Measurements from ENCODE around the gene HIF3A.
"Not testable (repeated sequence)": the region's sequence is repeated elsewhere in the genome, so short reads cannot be mapped to it uniquely, and the experiment has no call there.

Gene HIF3A

DNA sequence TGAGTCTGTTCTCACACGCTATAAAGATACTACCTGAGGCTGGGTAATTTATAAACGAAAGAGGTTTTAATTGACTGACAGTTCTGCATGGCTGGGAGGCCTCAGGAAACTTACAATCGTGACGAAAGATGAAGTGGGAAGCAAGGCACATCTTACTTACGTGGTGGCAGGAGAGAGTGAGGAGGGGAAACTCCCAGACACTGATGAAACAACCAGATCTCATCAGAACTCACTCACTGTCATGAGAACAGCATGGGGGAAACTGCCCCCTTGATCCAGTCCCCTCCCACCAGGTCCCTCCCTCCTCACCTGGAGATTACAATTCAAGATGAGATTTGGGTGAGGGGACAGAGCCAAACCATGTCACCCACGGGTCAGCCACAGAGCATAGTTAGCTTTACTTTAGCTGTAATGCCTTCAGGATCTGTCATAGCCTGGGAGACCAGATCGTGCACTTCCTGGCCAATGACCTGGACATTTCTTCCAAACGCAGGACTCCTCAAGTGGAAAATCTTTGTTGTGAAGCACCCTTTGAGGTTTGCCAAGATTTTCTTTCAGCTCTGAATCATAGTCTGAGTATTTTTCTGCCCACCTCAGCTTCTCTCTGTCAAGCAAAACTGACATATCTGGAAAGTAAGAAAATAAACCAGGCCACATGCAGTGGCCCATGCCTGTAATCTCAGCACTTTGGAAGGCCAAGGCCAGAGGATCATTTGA lies 25.2 kb upstream of the HIF3A start:
- H3K27me3 ChIP-seq (ENCODE audit: control insufficient read depth, insufficient read depth, low read length) = no peaks in the 10 kb centered on the region
- H3K27ac ChIP-seq (ENCODE audit: low read depth, low read length) = no peak overlapping the region

DNA sequence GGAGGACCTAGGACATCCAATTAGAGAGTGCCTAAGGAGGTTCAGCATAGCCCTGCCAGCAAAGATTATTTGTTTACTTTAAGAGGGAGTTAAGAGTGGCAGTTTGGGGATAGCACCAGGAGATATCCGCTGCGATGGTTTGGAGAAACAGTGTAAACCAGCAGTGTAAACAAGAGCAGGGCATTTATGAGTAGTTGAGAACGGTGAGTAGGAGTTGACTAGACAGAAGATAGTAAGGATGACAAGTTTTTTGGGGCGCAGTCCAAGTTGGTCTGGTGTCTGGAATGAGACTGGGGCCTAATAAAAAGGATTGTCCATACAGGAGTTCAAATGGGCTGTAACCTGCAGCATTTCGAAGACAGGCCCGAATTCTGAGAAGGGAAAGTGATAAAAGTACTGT lies 22.9 kb upstream of the HIF3A start:
- not testable (repeated sequence) for H3K4me1 ChIP-seq (ENCODE audit: control insufficient read depth, insufficient read depth, low read length); H3K4me3 ChIP-seq (ENCODE audit: low read length); H3K27ac ChIP-seq (ENCODE audit: low read depth, low read length); H3K9ac ChIP-seq (ENCODE audit: low read length); H3K36me3 ChIP-seq (ENCODE audit: control insufficient read depth, insufficient read depth, low read length); H3K27me3 ChIP-seq (ENCODE audit: control insufficient read depth, insufficient read depth, low read length)

More for the DNA sequence above, 25.2 kb upstream of the HIF3A start:
- Histone ChIP-seq H3K4me3 (ENCODE audit: low read length) (no peak overlapping the region), H3K9ac (ENCODE audit: low read length) (no peak overlapping the region), H3K4me1 (ENCODE audit: control insufficient read depth, insufficient read depth, low read length) (no peaks in the 10 kb centered on the region), H3K36me3 (ENCODE audit: control insufficient read depth, insufficient read depth, low read length) (no peaks in the 10 kb centered on the region)

DNA sequence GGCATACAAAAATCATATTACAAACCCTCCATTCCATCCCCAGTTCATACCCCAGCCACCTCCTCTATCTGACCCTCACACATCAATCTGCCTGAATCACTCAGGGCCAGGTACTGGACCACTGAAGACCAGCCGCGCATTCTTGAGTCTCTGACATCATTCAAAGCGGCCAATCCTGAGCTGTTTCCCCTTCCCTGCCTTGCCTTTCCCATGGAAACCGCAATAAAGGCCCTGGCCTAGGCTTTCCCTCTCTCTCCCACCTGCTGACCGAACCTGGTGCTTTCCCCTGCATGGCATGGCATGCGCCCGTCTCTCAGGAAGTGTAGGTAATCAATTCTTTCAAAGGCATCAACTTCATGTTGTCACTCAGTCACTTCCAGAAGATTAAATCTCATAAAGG lies 17.7 kb upstream of the HIF3A start:
- Histone ChIP-seq H3K27ac (ENCODE audit: low read depth, low read length) (no peak overlapping the region), H3K27me3 (ENCODE audit: control insufficient read depth, insufficient read depth, low read length) (no peaks in the 10 kb centered on the region), H3K36me3 (ENCODE audit: control insufficient read depth, insufficient read depth, low read length) (no peaks in the 10 kb centered on the region), H3K4me1 (ENCODE audit: control insufficient read depth, insufficient read depth, low read length) (no peaks in the 10 kb centered on the region), H3K9ac (ENCODE audit: low read length) (no peak overlapping the region), H3K4me3 (ENCODE audit: low read length) (no peak overlapping the region)

DNA sequence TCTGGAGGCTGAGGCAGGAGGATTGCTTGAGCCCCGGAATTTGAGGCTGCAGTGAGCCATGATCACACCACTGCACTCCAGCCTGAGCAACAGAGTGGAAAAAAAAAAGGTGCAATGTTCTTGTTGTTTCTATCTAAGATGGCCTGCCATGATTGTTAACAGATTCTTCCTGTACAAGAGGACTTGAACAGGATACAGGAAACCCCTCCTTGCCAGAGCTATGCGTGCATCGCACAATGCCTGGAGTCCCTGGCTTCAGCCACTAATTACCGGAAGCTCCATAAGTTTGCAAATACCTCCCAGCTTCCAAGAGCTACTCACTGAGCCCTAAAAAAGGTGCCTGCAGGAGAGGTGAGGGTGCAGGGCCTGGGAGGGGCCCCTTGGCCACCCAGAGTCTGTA lies 13.1 kb upstream of the HIF3A start:
- Histone ChIP-seq H3K36me3 (ENCODE audit: control insufficient read depth, insufficient read depth, low read length) (no peaks in the 10 kb centered on the region), H3K9ac (ENCODE audit: low read length) (no peak overlapping the region), H3K27me3 (ENCODE audit: control insufficient read depth, insufficient read depth, low read length) (no peaks in the 10 kb centered on the region), H3K4me3 (ENCODE audit: low read length) (no peak overlapping the region), H3K27ac (ENCODE audit: low read depth, low read length) (no peak overlapping the region), H3K4me1 (ENCODE audit: control insufficient read depth, insufficient read depth, low read length) (no peaks in the 10 kb centered on the region)

DNA sequence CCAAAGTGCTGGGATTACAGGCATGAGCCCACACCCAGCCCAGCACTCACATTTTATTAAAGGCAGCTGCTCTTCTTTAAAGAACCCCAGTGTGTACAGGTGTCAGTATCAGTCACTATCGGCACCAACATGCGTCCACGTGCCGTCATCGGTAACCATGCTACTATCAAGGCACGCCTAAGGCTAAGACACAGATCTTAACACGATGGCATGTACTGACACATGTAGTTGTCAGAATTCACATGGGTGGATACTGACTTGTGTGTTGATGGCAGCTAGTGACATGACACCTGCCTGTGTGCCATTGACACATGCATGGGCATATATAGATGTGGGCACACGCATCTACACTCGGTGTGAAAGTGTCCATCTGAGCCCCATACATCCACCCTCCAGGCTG lies 12.2 kb upstream of the HIF3A start:
- H3K9ac ChIP-seq (ENCODE audit: low read length) = no peak overlapping the region
- H3K27me3 ChIP-seq (ENCODE audit: control insufficient read depth, insufficient read depth, low read length) = no peaks in the 10 kb centered on the region
- H3K36me3 ChIP-seq (ENCODE audit: control insufficient read depth, insufficient read depth, low read length) = no peaks in the 10 kb centered on the region
- no peaks in the 10 kb centered on the region for H3K4me1 ChIP-seq (ENCODE audit: control insufficient read depth, insufficient read depth, low read length)
- no peak overlapping the region for H3K4me3 ChIP-seq (ENCODE audit: low read length)
- H3K27ac ChIP-seq (ENCODE audit: low read depth, low read length) = no peak overlapping the region

DNA sequence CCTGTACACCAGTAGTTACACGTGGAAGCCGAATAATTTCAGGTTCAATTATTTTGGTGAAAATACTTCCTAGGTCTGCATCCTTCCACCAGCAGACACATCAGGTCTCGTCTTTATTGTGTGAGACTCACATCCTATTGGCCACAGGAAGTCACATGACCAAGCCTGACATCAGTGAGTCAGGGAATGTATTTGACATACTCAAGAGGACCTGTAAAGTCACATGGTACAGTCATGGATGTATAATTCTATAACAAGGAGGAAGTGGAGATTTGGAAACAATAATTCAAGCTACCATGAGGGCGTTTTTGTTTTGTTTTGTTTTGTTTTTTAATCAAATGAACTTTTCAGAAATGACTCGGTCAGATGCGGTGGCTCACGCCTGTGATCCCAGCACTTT lies 9.3 kb upstream of the HIF3A start:
- no peaks in the 10 kb centered on the region for H3K4me1 ChIP-seq (ENCODE audit: control insufficient read depth, insufficient read depth, low read length)
- no peak overlapping the region for H3K4me3 ChIP-seq (ENCODE audit: low read length)
- no peaks in the 10 kb centered on the region for H3K36me3 ChIP-seq (ENCODE audit: control insufficient read depth, insufficient read depth, low read length)
- no peaks in the 10 kb centered on the region for H3K27me3 ChIP-seq (ENCODE audit: control insufficient read depth, insufficient read depth, low read length)
- no peak overlapping the region for H3K27ac ChIP-seq (ENCODE audit: low read depth, low read length)
- H3K9ac ChIP-seq (ENCODE audit: low read length) = no peak overlapping the region

DNA sequence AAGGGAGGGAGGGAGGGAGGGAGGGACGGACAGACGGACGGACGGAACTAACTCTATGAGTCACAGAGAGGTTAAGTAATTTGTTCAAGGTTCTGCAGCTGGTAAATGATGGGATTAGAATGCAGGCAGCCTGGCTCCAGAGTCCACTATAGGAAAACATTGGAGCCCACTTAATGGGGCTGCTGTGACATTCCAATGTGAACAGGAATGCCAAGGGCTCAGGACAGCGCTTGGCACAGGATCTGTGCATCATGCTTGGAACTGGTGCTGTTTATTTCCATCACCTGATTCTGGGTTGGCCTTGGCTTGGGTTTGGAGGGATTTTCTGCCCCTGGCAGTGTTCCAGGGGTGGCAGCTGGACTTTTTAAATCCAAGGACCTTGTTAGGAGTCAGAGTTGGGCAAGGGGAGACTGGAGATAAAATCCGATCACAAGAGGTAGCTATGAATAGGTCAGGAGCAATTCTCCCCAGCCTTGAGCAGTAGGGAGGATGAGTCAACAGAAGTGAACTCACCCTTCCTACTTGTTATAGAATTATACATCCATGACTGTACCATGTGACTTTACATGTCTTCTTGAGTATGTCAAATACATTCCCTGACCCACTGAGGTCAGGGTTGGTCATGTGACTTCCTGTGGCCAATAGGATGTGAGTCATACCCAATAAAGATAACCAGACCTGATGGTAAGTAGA lies 7.8 kb upstream of the HIF3A start:
- Histone ChIP-seq H3K4me3 (ENCODE audit: low read length) (no peak overlapping the region), H3K4me1 (ENCODE audit: control insufficient read depth, insufficient read depth, low read length) (no peaks in the 10 kb centered on the region), H3K9ac (ENCODE audit: low read length) (no peak overlapping the region), H3K27ac (ENCODE audit: low read depth, low read length) (peak overlapping the region; percentile 37), H3K36me3 (ENCODE audit: control insufficient read depth, insufficient read depth, low read length) (no peaks in the 10 kb centered on the region), H3K27me3 (ENCODE audit: control insufficient read depth, insufficient read depth, low read length) (no peaks in the 10 kb centered on the region)

DNA sequence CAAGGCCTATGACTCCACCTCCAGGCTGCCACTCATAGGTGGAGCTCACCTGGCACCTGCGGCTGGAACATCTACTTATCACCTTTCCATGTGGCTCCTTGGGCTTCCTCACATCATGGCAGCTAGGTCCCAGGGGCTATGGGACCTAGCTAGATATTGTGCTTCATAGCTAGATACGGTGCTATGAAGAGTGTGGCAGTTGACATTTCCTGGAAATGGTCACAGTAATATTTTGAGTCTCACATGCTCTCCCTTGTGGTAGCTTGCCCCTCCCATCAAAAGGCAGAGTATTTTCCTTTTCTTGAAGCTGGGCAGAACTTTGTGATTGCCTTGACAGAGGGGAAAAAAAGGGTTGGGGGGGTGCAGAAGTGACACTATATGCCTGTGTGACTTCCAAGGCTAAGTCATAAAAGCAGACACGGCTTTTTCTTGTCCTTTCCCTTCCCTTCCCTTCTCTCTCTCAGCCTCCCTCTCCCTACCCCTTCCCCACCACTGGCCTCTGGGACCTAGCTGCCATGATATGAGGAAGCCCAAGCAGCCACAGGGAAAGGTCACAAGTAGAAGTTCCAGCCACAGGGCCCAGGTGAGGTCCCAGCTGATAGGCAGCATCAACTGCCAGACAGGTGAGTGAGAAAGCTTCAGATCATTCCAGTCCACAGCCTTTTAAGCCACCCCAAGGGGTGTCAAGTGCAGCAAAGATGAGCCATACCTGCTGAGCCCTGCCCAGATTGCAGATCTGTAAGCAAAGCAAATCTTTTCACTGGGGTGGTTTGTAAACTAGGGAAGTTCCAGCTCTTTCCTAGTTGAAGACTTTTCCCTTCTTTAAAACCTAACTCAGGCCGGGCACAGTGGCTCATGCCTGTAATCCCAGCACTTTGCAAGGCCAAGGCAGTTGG lies 6.9 kb upstream of the HIF3A start:
- Histone ChIP-seq H3K36me3 (ENCODE audit: control insufficient read depth, insufficient read depth, low read length) (no peaks in the 10 kb centered on the region), H3K27ac (ENCODE audit: low read depth, low read length) (peak overlapping the region; percentile 0), H3K4me3 (ENCODE audit: low read length) (no peak overlapping the region)

DNA sequence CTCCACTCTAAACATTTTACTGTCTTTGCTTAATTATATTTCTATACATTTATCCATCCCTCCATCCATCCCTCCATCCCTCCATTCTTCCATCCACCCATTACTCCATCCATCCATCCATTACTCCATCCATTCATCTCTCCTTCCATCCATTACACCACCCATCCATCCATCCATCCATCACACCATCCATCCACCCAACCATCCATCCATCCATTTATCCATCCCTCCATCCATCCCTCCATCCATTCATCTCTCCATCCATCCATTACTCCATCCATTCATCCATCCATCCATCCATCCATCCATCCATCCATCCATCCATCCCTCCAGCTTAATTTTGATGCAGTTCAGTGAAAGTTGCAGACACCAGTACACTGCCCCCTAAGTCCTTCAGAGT lies 5.0 kb upstream of the HIF3A start:
- Histone ChIP-seq H3K36me3 (ENCODE audit: control insufficient read depth, insufficient read depth, low read length) (no peaks in the 10 kb centered on the region), H3K9ac (ENCODE audit: low read length) (no peak overlapping the region), H3K4me1 (ENCODE audit: control insufficient read depth, insufficient read depth, low read length) (no peaks in the 10 kb centered on the region)

More for the DNA sequence above, 6.9 kb upstream of the HIF3A start:
- Histone ChIP-seq H3K9ac (ENCODE audit: low read length) (no peak overlapping the region), H3K4me1 (ENCODE audit: control insufficient read depth, insufficient read depth, low read length) (no peaks in the 10 kb centered on the region), H3K27me3 (ENCODE audit: control insufficient read depth, insufficient read depth, low read length) (no peaks in the 10 kb centered on the region)

DNA sequence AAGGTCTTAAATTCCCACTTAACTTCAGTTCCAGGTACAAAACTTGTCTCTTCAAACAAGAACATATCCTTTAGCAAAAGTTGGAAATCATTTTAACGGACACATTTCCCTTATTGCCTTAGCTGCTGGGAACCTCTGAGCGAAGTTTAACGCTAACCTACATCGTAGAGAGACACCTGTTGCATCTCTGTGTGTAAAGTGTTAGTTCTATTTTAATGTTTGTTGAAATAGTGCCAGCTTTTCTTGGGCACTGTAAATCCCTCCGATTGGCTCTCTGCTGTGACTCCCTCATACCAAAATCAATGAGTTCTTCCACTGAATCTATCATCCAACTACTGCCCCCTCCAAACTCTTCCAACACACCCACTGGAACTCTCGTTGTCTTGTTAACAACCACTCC lies 2.3 kb upstream of the HIF3A start:
- Histone ChIP-seq H3K36me3 (ENCODE audit: control insufficient read depth, insufficient read depth, low read length) (no peaks in the 10 kb centered on the region), H3K9ac (ENCODE audit: low read length) (no peak overlapping the region), H3K4me3 (ENCODE audit: low read length) (no peak overlapping the region), H3K27ac (ENCODE audit: low read depth, low read length) (no peak overlapping the region), H3K4me1 (ENCODE audit: control insufficient read depth, insufficient read depth, low read length) (peaks cover 11% of the 10 kb centered on the region), H3K27me3 (ENCODE audit: control insufficient read depth, insufficient read depth, low read length) (no peaks in the 10 kb centered on the region)

More for the DNA sequence above, 5.0 kb upstream of the HIF3A start:
- no peaks in the 10 kb centered on the region for H3K27me3 ChIP-seq (ENCODE audit: control insufficient read depth, insufficient read depth, low read length)
- no peak overlapping the region for H3K27ac ChIP-seq (ENCODE audit: low read depth, low read length)
- no peak overlapping the region for H3K4me3 ChIP-seq (ENCODE audit: low read length)

DNA sequence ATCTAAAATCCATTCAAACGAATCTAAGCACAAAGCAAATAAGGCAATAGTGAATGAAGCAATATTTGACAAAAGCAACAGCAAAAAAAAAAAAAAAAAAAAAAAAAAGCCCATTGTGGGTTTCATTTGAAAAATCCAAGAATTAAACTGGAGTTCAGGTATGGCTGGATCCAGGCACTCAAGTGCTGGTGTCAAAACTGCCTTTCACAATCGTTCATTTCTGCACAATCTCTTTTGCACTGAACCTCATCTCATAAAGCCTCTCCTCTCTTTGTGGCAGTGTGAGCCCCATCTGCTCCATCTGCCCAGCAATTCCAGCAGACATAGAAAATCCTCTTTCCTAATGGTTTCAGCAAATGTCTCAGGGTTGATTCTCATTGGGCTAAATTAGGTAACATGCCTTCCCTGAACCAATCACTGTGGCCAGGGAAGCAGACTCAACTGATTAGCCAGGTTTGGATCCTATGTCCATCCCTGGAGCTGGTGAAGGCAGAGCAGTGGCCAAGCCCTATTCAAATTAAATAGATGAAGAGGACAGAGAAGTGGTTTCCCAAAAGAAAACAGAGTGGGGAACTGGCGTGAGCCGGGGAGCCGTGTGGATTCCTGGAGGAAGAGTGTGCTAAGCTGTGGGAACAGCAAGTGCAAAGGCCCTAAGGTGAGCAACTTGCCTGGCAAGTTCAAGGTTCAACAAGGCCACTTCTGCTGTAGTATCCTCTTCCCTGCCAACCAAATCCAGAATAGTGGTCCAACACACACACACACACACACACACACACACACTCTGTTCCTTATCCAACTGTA lies 1.2 kb upstream of the HIF3A start:
- H3K4me3 ChIP-seq (ENCODE audit: low read length) = no peak overlapping the region
- H3K36me3 ChIP-seq (ENCODE audit: control insufficient read depth, insufficient read depth, low read length) = no peaks in the 10 kb centered on the region
- no peak overlapping the region for H3K9ac ChIP-seq (ENCODE audit: low read length)
- no peak overlapping the region for H3K27ac ChIP-seq (ENCODE audit: low read depth, low read length)
- H3K27me3 ChIP-seq (ENCODE audit: control insufficient read depth, insufficient read depth, low read length) = no peaks in the 10 kb centered on the region
- peaks cover 21% of the 10 kb centered on the region for H3K4me1 ChIP-seq (ENCODE audit: control insufficient read depth, insufficient read depth, low read length)

DNA sequence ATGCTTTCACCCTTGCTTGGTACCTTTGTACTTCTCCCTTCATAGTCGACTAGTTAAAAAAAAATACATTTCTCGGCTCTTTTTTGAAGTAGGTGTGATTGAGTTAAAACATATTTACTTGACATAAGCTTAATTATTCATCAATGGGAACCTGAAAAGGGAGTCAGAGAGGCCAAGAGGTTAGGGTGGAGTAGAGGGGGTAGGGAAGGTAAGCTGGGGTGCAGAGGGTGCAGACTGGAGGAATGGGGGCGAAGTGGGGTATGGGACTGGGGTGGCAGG lies 701 bp upstream of the HIF3A start:
- no peaks in the 10 kb centered on the region for H3K27me3 ChIP-seq (ENCODE audit: control insufficient read depth, insufficient read depth, low read length)
- no peak overlapping the region for H3K4me3 ChIP-seq (ENCODE audit: low read length)
- no peak overlapping the region for H3K27ac ChIP-seq (ENCODE audit: low read depth, low read length)
- H3K9ac ChIP-seq (ENCODE audit: low read length) = no peak overlapping the region
- H3K4me1 ChIP-seq (ENCODE audit: control insufficient read depth, insufficient read depth, low read length) = peaks cover 24% of the 10 kb centered on the region
- H3K36me3 ChIP-seq (ENCODE audit: control insufficient read depth, insufficient read depth, low read length) = no peaks in the 10 kb centered on the region
